GM11168 (cell line): ENCODE measurements around the gene ATP6V0D1.

ENCODE experiments used
- in situ Hi-C: fragments of 300-500 bp; cut with MboI; formaldehyde crosslinking; loops from one replicate; pipeline ENCODE4 v1.12.0; 2022; ENCODE audit warnings: low sequenced_read_pairs; ENCODE audit not compliant: unreplicated experiment

Gene ATP6V0D1

GRCh38 chr16:67415421-67415820, 65.5 kb downstream of the ATP6V0D1 start:
- in situ Hi-C loops, result loop anchor here (25.0 kb wide), 1 partner anchor 453 kb away; the partner anchor contains the start of gene CES3

GRCh38 chr16:67413978-67414911, 66.7 kb downstream of the ATP6V0D1 start:
- in situ Hi-C loops, result loop anchor here (25.0 kb wide), 1 partner anchor 452 kb away; the partner anchor contains the start of gene CES3

- in situ Hi-C loops, result loop anchor here (25.0 kb wide), 1 partner anchor 450 kb away; the partner anchor contains the start of gene CES3
These were observed 68.7 kb downstream of the ATP6V0D1 start for GRCh38 chr16:67412294-67412693.

GRCh38 chr16:67411339-67411738, 69.6 kb downstream of the ATP6V0D1 start:
- in situ Hi-C loops, result loop anchor here (25.0 kb wide), 1 partner anchor 449 kb away; the partner anchor contains the start of gene CES3

DNA sequence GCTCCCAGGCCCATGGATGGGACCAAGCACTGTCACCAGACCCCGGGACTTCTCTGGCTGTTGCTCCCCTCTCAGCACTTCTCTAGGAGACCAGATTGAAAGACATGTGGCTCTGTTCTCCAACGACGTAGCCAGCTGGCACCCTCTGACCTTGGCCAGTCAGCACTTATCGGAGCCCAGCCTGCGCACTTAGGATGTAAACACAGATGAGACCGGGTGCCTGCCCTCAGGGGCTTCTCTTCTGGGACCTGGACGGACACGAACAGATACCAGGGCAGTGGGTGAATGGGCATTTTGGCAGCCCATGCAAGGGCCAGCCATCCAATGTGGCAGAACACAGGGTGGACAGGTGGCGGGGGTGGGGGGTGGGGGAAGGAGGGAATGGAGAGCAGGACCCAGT, 71.3 kb downstream of the ATP6V0D1 start:
- in situ Hi-C loops, result loop anchor here (10.0 to 25.0 kb wide), 2 partner anchors 155 to 447 kb away; partner anchors contain the start of gene CES3

GRCh38 chr16:67407788-67408452, 73.0 kb downstream of the ATP6V0D1 start:
- in situ Hi-C loops, result loop anchor here (10.0 to 25.0 kb wide), 2 partner anchors 153 to 446 kb away; partner anchors contain the start of gene CES3

GRCh38 chr16:67407176-67407787, 73.7 kb downstream of the ATP6V0D1 start:
- in situ Hi-C loops, result loop anchor here (10.0 to 25.0 kb wide), 2 partner anchors 152 to 445 kb away; partner anchors contain the start of gene CES3

DNA sequence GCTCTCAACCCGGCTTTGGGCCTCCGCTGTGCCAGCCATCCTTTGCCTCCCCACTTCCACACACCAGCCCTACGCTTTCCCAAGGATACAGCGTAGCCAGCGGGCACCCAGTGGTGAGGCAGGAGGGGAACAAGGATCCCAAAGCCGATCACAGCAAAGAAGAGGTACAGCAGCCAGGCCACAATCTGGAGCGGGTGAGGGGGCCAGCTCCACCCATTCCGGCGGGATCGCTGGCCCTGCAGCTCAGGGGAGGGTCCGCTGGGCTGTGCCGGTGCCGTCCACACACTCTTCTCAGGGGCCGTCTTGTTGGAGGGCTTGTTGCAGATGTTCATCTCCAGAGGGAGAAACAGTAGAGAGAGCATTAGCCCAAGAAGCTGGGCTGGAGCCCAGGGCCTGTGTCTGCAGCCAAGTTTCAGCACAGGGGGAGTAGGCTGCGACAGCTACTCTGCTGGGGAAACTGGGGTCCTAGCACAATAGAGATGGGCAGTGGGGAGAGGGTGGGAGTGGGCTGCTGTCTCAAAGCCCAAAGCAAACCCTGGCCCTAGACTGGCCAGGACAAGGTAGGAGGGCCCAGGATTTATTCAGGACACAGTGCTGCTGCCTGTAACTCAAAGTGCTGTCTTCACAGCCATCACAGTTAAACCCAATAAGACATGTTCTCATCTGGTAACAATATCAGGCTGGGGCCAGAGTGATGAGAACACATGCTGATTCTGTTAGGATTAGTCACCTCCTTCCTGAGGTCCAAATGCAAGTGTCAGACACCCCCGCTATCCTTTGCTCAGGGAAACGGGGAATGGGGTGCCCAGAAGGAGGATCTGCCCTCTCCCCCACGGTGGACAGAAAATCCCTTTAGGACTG, 74.6 kb downstream of the ATP6V0D1 start:
- in situ Hi-C loops, result loop anchor here (10.0 to 25.0 kb wide), 2 partner anchors 152 to 444 kb away; partner anchors contain the start of gene CES3

DNA sequence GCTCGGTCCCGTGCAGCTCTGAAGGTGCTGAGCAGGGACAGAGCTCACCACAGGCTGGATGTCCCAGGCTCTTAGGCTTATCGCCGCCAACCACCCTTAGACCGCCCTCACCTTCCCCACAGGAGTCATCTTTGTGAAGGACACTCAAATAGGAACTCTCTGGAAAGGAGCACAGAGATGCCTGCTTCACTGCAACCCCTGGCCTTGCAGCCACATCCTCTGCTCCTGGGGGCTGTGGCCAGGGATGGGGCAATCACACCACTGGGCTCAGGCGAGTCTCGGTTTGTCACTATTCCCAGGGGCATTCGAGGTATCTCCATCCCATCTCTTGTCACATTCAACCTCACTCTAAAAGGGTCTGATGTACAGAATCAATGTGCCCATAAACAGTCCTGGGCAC, 75.6 kb downstream of the ATP6V0D1 start:
- in situ Hi-C loops, result loop anchor here (10.0 to 25.0 kb wide), 2 partner anchors 151 to 443 kb away; partner anchors contain the start of gene CES3

GRCh38 chr16:67404740-67405226, 76.2 kb downstream of the ATP6V0D1 start:
- in situ Hi-C loops, result loop anchor here (10.0 to 25.0 kb wide), 2 partner anchors 150 to 442 kb away; partner anchors contain the start of gene CES3

DNA sequence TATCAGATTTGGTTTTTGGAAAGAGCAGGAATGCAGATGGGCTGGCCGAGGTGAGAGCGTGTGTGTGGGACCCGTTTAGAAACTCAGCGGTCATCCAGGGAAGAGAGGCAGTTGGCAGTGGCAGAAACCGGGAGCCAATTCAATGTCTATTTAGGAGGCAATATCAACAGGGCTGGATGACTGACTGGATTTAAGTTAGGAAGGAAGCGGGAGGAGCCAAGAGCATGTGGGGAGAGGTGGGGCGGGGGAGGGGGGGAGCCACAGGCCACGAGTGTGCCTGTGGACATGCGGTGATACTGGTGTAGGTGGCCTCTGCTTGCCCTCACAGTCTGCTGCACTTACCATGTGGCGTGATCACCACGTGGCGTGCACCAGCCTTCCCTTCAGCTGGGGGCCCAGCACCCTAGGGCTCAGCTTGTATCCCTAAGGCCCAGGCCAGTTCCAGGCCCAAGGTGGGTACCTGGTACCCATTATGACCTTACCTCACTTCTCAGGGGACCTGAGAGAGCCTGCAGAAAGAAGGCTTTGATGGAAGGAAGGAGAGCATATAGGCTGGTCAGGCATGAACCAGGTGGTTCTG, 76.9 kb downstream of the ATP6V0D1 start:
- in situ Hi-C loops, result loop anchor here (10.0 to 25.0 kb wide), 2 partner anchors 149 to 442 kb away; partner anchors contain the start of gene CES3

DNA sequence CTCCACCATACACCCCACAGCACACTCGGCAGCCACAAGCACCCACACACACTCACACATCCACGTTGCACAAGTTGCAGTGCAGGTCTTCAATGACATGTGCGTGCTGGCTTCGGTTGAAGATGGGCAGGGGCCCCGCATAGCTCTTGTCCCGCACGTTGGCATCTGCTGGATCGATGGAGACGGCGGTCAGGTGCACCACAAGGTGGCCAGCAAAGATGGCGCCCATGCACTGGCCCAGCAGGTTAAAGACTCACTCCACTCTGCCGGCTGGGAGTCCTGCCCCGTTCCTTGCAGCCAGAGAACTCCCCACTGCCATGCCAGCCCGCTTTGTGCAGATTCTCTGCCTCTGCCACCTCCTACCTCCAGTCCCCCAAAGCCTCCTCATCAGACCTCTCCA, 80.1 kb downstream of the ATP6V0D1 start:
- in situ Hi-C loops, result loop anchor here (10.0 to 25.0 kb wide), 2 partner anchors 146 to 439 kb away; partner anchors contain the start of gene CES3

DNA sequence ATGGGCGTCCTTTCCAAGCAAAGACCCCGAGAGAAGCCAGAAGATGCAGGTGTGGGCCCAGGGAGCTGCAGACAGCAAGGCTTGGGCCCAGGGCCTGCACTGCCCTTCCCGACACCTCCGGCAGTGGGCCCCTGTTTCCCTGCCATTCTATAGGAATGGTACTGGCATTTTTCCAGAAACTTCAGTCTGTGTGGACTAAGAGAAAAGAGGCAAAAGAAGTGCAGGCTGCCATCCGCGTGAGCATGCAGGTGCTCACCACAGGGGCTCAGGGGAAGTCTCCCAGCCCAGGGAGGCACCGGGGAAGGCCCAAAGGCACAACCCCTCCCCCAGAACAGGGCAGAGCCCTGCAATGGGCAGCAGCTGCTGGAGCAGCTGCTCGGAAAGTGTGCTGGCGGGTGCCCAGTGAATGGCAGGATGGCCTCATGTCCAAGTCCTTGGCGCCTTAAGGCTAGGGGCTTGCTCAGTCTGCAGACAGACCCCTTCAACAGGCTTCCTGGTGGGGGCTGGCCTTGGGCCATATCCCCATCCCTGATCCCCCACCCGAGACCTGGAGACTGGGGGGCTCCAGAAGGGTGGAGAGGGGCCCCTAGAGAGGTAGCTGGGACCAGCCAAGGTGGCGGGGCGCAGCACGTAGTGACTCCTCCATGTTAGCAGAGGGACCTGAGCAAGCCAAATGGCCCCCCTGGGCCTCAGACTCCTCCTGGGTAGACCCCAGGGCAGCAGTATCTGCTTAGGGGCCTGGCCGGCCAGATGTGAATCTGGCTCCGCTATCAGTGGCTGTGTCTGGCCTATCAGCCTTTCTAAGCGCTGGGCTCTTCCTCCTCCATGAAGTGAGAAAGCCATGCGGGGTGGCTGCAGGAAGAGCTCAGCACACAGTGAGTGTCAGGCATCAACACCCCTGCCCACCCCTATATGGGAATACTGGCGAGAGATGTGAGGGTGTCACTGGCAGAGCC, 80.9 kb downstream of the ATP6V0D1 start:
- in situ Hi-C loops, result loop anchor here (10.0 to 25.0 kb wide), 2 partner anchors 145 to 438 kb away; partner anchors contain the start of gene CES3

DNA sequence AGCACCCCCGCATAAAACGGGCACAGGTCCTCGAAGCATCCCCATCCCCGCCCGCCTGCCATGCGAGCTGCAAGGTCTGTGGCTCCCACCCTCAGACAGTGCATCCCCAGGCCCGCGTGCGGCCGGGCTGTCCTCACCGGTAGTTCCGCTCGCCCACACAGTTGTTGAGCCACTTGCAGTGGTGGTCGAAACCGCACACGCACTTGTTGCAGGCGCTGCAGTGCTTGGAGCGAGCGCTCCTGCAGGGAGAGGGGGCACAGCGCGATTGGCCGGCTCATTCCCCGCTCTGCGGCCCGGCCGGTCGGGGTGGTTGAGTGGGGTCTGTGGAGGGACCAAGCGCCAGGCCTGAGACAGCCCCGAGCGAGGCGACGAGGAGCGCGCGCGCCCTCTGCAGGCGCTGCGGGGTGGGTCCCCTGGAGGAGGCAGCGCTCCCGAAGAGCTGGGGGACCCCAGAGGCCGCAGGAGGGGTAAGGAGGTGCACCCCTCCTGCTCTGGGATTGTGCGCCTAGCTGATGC, 81.7 kb downstream of the ATP6V0D1 start:
- in situ Hi-C loops, result no loop called here

- in situ Hi-C loops, result no loop called here
These were observed 82.3 kb downstream of the ATP6V0D1 start for GRCh38 chr16:67398546-67399217.

DNA sequence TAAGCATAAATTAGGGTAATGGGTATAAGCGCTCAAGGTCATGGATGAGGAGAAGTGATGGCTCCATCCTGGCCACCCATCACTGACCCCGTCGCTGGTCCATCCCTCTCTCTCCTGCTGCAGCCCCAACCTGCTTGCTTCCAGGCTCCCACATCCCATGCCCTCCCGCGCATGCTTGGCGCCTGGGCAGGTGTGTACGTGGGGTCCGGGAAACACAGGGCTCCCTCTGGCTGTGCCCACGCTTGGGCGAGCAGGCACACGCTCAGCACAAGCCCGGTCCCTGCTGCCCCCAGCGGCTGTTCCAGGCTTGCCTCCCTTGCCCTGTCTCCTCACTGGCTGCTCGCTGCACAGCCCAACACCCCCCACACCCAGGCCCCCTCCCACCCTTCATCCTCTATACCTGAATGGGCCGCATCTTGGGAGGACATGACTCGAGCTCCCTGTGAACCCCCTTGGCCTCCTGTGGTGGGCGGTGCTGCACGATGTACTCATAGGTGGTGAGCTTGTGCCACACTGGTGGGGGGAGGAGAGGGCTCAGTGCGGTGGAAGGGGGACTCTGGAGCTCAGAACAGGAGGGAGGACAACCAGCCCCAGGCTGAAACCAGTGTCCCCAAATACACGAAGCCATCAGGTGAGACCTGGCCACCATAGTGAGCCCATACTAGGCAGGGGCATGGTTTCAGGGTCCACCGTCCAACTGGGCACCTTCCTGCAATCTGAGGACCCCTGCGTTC, 83.0 kb downstream of the ATP6V0D1 start:
- in situ Hi-C loops, result no loop called here
